Thoracic aorta (tissue), 2 donors: ENCODE measurements around the gene GYS2. TPM values are rescaled to one million over a fixed set of nuclear protein-coding genes. Genes with fewer than 3 reads are reported as not detected.

Experiments
- ATAC-seq: fragments of 150-250 bp; one replicate; pipeline ENCODE4 v1.8.0; 2017; ENCODE audit warnings: low read depth; ENCODE audit not compliant: insufficient number of reproducible peaks, low FRiP score
- DNase-seq: peaks from one replicate; pipeline ENCODE4 v3.0.0-alpha.2; 2020; ENCODE audit warnings: low spot score
- H3K27ac ChIP-seq, 2 donors: fragments of 200-600 bp; sonication (generic); 1 replicate in 1 of 2; 2 replicates in 1 of 2; pipeline ENCODE4 v1.5.1; 2016; ENCODE audit warnings: mild to moderate bottlenecking in 2 of 2, moderate library complexity in 2 of 2
- H3K27me3 ChIP-seq: fragments of 200-600 bp; sonication (generic); replicated peaks from 2 replicates; pipeline ENCODE4 v1.6.0; 2016; ENCODE audit warnings: mild to moderate bottlenecking; ENCODE audit not compliant: insufficient read depth
- H3K36me3 ChIP-seq: fragments of 200-600 bp; sonication (generic); one replicate; pipeline ENCODE4 v1.5.1; 2016
- H3K4me1 ChIP-seq, 2 donors: fragments of 200-600 bp; sonication (generic); 1 replicate in 1 of 2; 2 replicates in 1 of 2; pipeline versions ENCODE4 v1.5.1 to v1.6.0; 2016; ENCODE audit warnings: low read depth in 2 of 2, mild to moderate bottlenecking in 1 of 2; ENCODE audit not compliant: control insufficient read depth in 1 of 2
- H3K4me3 ChIP-seq: fragments of 200-600 bp; sonication (generic); 2 replicates; pipeline ENCODE4 v1.5.1; 2016; ENCODE audit warnings: mild to moderate bottlenecking
- H3K9me3 ChIP-seq: fragments of 200-600 bp; sonication (generic); 2 replicates; pipeline ENCODE4 v1.5.1; 2016
- total RNA-seq, 2 donors: library from RNA; depleted of rRNA; stranded (reverse); fragments of >200 nt; gene quantifications; one replicate each; pipeline versions ENCODE4 v1.1.0 to v1.2.3, GENCODE V29; 2016
- TF ChIP-seq, protein P1 (sequence below): fragments of 200-600 bp; sonication (generic); IDR thresholded peaks from one replicate; pipeline ENCODE4 v1.5.1; 2019; ENCODE audit warnings: antibody characterized with exemption

The GYS2 gene
- total RNA-seq, 2 donors from 2014 or later, result not detected

DNA sequence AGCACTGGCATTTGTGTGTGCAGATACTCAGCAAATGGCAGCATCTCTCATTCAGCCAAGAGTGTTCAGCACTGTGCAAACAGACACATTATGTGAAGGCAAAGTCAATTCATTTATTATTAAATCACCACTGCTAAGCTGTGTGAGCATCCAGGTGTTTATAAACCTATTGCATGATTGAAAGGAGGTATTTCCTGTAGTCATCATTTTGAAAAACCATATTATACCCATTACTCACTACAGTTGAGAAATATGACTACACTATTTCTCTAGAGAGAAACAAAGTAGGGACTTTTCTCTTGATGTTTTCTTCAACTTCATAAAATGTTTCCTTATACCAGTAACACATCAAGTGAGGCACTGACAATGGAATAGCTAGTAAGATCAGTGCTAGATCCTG is 64.8 kb downstream of the GYS2 start:
- H3K27ac ChIP-seq, result no peak overlapping the region
- no peak for DNase-seq
- H3K4me1 ChIP-seq, result no peaks in the 10 kb centered on the region
- H3K9me3 ChIP-seq, result no peaks in the 10 kb centered on the region
- no peak for ATAC-seq
- no peaks in the 10 kb centered on the region for H3K36me3 ChIP-seq
- H3K4me3 ChIP-seq, result no peak overlapping the region
- TF ChIP-seq, protein P1, sequence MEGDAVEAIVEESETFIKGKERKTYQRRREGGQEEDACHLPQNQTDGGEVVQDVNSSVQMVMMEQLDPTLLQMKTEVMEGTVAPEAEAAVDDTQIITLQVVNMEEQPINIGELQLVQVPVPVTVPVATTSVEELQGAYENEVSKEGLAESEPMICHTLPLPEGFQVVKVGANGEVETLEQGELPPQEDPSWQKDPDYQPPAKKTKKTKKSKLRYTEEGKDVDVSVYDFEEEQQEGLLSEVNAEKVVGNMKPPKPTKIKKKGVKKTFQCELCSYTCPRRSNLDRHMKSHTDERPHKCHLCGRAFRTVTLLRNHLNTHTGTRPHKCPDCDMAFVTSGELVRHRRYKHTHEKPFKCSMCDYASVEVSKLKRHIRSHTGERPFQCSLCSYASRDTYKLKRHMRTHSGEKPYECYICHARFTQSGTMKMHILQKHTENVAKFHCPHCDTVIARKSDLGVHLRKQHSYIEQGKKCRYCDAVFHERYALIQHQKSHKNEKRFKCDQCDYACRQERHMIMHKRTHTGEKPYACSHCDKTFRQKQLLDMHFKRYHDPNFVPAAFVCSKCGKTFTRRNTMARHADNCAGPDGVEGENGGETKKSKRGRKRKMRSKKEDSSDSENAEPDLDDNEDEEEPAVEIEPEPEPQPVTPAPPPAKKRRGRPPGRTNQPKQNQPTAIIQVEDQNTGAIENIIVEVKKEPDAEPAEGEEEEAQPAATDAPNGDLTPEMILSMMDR, result no peak
- no peaks in the 10 kb centered on the region for H3K27me3 ChIP-seq

DNA sequence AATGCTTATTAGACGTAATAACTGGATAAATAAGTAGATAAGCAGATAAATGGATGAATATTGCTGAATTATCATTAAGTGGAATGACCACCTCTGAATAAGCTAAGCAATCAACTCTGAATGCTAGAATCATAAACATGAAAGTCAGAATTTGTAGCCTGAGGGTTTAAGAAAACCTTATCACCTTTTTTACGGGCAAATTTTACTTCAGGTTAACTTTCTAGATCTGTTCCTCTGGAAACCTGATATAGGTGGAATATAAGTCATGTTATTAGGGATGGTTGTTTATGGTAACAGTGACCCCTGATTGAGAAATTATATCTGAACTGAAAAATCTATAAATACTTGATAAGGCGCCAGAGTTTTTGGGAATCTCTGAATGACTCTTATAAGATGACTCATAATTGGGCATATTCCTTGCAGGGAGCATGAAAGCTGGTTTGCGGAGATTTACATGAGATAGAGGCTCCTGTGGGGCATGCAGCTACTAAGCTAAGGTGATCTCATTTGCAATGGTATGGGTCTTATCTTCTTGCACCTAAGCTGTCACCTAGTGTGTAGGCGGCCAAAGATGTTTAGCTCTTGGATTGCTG is 66.5 kb downstream of the GYS2 start:
- no peaks in the 10 kb centered on the region for H3K4me1 ChIP-seq
- ATAC-seq, result no peak
- TF ChIP-seq, protein P1, result no peak

DNA sequence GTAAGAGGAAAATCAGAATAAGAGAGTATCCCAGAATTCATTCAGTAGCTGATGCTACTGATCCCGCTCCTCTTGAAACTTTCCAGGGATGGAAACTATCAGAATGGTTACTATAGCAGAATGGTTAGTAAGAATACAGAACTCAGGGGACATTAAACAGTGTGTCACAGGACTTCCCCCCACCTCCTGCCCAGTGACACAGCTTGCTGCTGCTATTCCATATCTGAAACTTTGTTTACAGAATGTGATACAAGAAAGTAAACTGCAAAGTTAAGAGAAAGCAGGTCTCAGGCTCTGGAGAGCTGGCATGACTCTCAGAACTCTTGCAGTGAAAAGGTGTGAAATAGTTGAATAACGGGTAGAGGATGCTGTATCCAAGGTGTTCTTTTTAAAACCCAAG is 75.2 kb downstream of the GYS2 start:
- no peak overlapping the region for H3K4me3 ChIP-seq
- H3K27ac ChIP-seq, result no peak overlapping the region
- ATAC-seq (no peak), DNase-seq (no peak)
- no peaks in the 10 kb centered on the region for H3K9me3 ChIP-seq
- H3K27me3 ChIP-seq, result no peaks in the 10 kb centered on the region
- TF ChIP-seq, protein P1, result no peak
- peaks cover 3 to 12% of the 10 kb centered on the region in 2 donors for H3K4me1 ChIP-seq
- no peaks in the 10 kb centered on the region for H3K36me3 ChIP-seq

More for the DNA sequence above, 66.5 kb downstream of the GYS2 start:
- Histone ChIP-seq H3K27ac (no peak overlapping the region), H3K27me3 (no peaks in the 10 kb centered on the region), H3K36me3 (no peaks in the 10 kb centered on the region), H3K4me3 (no peak overlapping the region), H3K9me3 (no peaks in the 10 kb centered on the region)
- no peak for DNase-seq

DNA sequence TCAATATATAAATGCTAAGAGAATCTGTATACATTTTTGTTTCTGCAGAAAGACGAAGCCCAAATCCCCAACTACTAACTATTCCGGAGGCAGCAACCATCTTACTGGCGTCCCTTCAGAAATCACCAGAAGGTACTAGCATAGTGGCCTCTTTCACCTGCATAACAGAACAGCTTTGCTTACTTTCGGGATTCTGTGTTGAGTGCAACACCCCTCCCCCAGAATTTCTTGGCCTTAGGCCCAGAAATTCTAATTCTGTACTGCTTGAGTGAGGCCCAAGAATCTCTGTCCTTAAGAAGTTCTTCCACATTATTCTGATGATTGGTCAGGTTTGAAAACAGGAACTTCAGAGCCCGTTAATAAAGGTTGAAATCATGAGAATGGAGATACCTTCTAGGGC is 75.7 kb downstream of the GYS2 start:
- ATAC-seq, result no peak
- Histone ChIP-seq H3K27me3 (no peaks in the 10 kb centered on the region), H3K36me3 (no peaks in the 10 kb centered on the region), H3K9me3 (no peaks in the 10 kb centered on the region), H3K27ac (no peak overlapping the region), H3K4me3 (no peak overlapping the region), H3K4me1 (peaks cover 3 to 12% of the 10 kb centered on the region in 2 donors)
- TF ChIP-seq, protein P1, result no peak
- no peak for DNase-seq

DNA sequence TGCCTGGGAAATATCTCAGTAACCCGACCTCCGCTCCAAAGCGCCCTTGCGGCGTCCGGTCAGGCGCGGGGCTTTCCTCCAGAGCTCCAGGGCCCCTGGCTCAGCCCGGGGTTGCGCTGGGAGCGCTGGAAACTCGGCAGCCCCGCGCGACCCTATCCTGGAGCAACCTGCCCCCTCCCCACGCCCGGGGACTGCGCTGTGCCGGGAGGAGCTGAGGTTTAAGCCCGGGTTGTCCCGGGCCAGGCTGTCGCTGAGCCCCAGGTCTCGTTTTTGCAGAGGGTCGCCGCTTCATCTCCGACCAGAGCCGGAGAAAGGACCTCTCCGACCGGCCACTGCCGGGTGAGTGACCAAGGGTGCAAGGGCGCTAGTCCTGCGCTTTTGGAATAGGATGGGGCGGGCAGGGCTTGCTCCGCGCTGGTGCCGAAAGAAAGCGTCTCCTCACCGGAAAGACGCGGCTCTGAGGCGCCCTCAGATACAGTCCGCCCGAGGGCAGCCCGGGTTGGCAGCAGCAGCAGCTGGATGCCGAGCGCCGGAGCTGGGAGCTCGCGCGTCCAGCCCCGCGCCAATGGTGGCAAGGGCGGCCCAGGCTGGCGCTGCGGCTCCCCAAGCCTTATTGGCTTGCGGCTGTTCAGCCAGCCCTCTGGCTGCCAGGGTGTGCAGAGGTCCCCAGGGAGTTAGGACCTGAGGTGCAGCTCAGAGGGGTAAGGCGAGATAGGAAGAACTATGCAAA is 77.0 kb downstream of the GYS2 start:
- Histone ChIP-seq H3K9me3 (no peaks in the 10 kb centered on the region), H3K4me3 (peak overlapping the region; percentile 79), H3K27me3 (no peaks in the 10 kb centered on the region), H3K4me1 (peaks cover 3 to 12% of the 10 kb centered on the region in 2 donors), H3K36me3 (no peaks in the 10 kb centered on the region), H3K27ac (peak overlapping the region in 1 of 2 donors; percentile 23)
- no peak for DNase-seq
- no peak for ATAC-seq
- TF ChIP-seq, protein P1, result no peak
